GM23248 (cell line): ENCODE measurements around the gene HNF1A. TPM values are rescaled to one million over a fixed set of nuclear protein-coding genes. Genes with fewer than 3 reads are reported as not detected.

Experiments used
- DNase-seq: peaks from one replicate; pipeline ENCODE4 v3.0.0-alpha.2; 2015
- H2AFZ ChIP-seq: fragments of 200-600 bp; sonication (generic); 2 replicates; pipeline ENCODE4 v1.6.1; 2016; ENCODE audit warnings: antibody characterized with exemption
- H3F3A ChIP-seq: fragments of 200-600 bp; sonication (generic); 2 replicates; pipeline ENCODE4 v1.6.1; 2016; ENCODE audit warnings: mild to moderate bottlenecking, antibody characterized with exemption, mixed run types; ENCODE audit not compliant: insufficient read depth
- H3K27ac ChIP-seq: fragments of 200-600 bp; sonication (generic); 2 replicates; pipeline ENCODE4 v1.5.1; 2016; ENCODE audit warnings: mild to moderate bottlenecking
- H3K27me3 ChIP-seq: fragments of 200-600 bp; sonication (generic); replicated peaks from 2 replicates; pipeline ENCODE4 v1.6.1; 2016; ENCODE audit warnings: mild to moderate bottlenecking; ENCODE audit not compliant: insufficient read depth
- H3K36me3 ChIP-seq: fragments of 200-600 bp; sonication (generic); 2 replicates; pipeline ENCODE4 v1.6.1; 2016; ENCODE audit warnings: low read depth, mild to moderate bottlenecking
- H3K4me1 ChIP-seq: fragments of 200-600 bp; sonication (generic); 2 replicates; pipeline ENCODE4 v1.6.1; 2016; ENCODE audit warnings: mild to moderate bottlenecking; ENCODE audit not compliant: insufficient read depth
- H3K4me2 ChIP-seq: fragments of 200-600 bp; sonication (generic); one replicate; pipeline ENCODE4 v1.6.1; 2016; ENCODE audit warnings: mild to moderate bottlenecking; ENCODE audit not compliant: unreplicated experiment
- H3K4me3 ChIP-seq: fragments of 200-600 bp; sonication (generic); 2 replicates; pipeline ENCODE4 v1.5.1; 2016; ENCODE audit warnings: mild to moderate bottlenecking
- H3K79me2 ChIP-seq: fragments of 200-600 bp; sonication (generic); 2 replicates; pipeline ENCODE4 v1.6.1; 2016; ENCODE audit warnings: mild to moderate bottlenecking; ENCODE audit not compliant: insufficient read depth
- H3K9ac ChIP-seq: fragments of 200-600 bp; sonication (generic); 2 replicates; pipeline ENCODE4 v1.6.1; 2016; ENCODE audit warnings: mild to moderate bottlenecking
- H3K9me2 ChIP-seq: fragments of 200-600 bp; sonication (generic); 2 replicates; pipeline ENCODE4 v1.6.1; 2016; ENCODE audit warnings: mixed run types, mild to moderate bottlenecking, moderate library complexity; ENCODE audit not compliant: insufficient read depth
- H3K9me3 ChIP-seq: fragments of 200-600 bp; sonication (generic); one replicate; pipeline ENCODE4 v1.6.1; 2017; ENCODE audit warnings: low read depth
- H4K20me1 ChIP-seq: fragments of 200-600 bp; sonication (generic); 2 replicates; pipeline ENCODE4 v1.6.0; 2016; ENCODE audit not compliant: insufficient read depth
- EZH2 ChIP-seq: fragments of 200-600 bp; sonication (generic); IDR thresholded peaks from 2 replicates; pipeline ENCODE4 v1.6.1; 2018; ENCODE audit warnings: antibody characterized with exemption, mild to moderate bottlenecking; ENCODE audit not compliant: insufficient read depth, poor library complexity, severe bottlenecking
- EZH2phosphoT487 ChIP-seq: fragments of 200-600 bp; sonication (generic); IDR thresholded peaks from 2 replicates; pipeline ENCODE4 v1.6.1; 2018; ENCODE audit warnings: antibody characterized with exemption, moderate library complexity, mild to moderate bottlenecking, low read depth; ENCODE audit not compliant: insufficient read depth
- WGBS, 2 experiments: methylation state at CpG; one replicate each; pipeline ENCODE4 v1.1.6; 2015 to 2017; ENCODE audit warnings: low lambda C conversion rate in 2 of 2, low coverage in 1 of 2; ENCODE audit errors: missing lambda C conversion rate in 2 of 2; 5-methylcytosine and 5-hydroxymethylcytosine counted together
- in situ Hi-C: fragments of 300-500 bp; cut with MboI; formaldehyde crosslinking; loops from 2 replicates; pipeline ENCODE4 v1.15.0; 2020
- polyA plus RNA-seq: library from polyadenylated mRNA; unstranded; fragments of >200 nt; fragmentation: Nextera tagmentation; extraction: Ambion mirVana; gene quantifications from 2 replicates; pipeline ENCODE4 v1.2.1, GENCODE V29; 2016
- total RNA-seq: library from RNA; depleted of rRNA; stranded (reverse); fragments of >200 nt; shearing (Covaris generic); gene quantifications from 2 replicates; pipeline ENCODE4 v1.2.3, GENCODE V29; 2014

HNF1A gene
- total and polyA plus RNA-seq, 2 experiments from 2014 or later, result not detected

GRCh38 chr12:120997448-120997847, 19.1 kb downstream of the HNF1A start:
- Histone ChIP-seq H4K20me1 (no peaks in the 10 kb centered on the region), H3K27ac (no peak overlapping the region), H3K4me3 (no peak overlapping the region), H3K79me2 (no peaks in the 10 kb centered on the region), H3K9me2 (no peaks in the 10 kb centered on the region), H2AFZ (no peak overlapping the region), H3K36me3 (no peaks in the 10 kb centered on the region), H3K9ac (no peak overlapping the region), H3F3A (no peaks in the 10 kb centered on the region), H3K9me3 (no peaks in the 10 kb centered on the region), H3K4me2 (no peak overlapping the region), H3K4me1 (no peaks in the 10 kb centered on the region), H3K27me3 (peaks cover 12% of the 10 kb centered on the region; the same call in 1 of the 2 replicates)
- TF ChIP-seq EZH2 (no peak), EZH2phosphoT487 (no peak)
- WGBS, 2 experiments, result 47 to 49% methylated on average over 8 of the region's 9 CpGs
- in situ Hi-C loops, result no loop called here
- DNase-seq, result no peak

- in situ Hi-C loops, result no loop called here
- Histone ChIP-seq H3K79me2 (no peaks in the 10 kb centered on the region), H3K27ac (no peak overlapping the region), H3K27me3 (peaks cover 12% of the 10 kb centered on the region; the same call in 1 of the 2 replicates), H3K9me3 (no peaks in the 10 kb centered on the region), H3K36me3 (no peaks in the 10 kb centered on the region), H3F3A (no peaks in the 10 kb centered on the region), H4K20me1 (no peaks in the 10 kb centered on the region), H3K4me3 (no peak overlapping the region), H3K9ac (no peak overlapping the region), H3K4me1 (no peaks in the 10 kb centered on the region), H2AFZ (no peak overlapping the region), H3K4me2 (no peak overlapping the region), H3K9me2 (no peaks in the 10 kb centered on the region)
- no peak for TF ChIP-seq EZH2
- TF ChIP-seq EZH2phosphoT487, result no peak
- DNase-seq, result no peak
- 40 to 47% methylated on average over 3 of the region's 3 CpGs for WGBS, 2 experiments
Measured at GRCh38 chr12:120998435-120998834, 20.1 kb downstream of the HNF1A start.

GRCh38 chr12:120999191-121000120, 21.1 kb downstream of the HNF1A start:
- Histone ChIP-seq H3K9me3 (no peaks in the 10 kb centered on the region), H4K20me1 (no peaks in the 10 kb centered on the region), H3K4me1 (no peaks in the 10 kb centered on the region), H3K27ac (no peak overlapping the region), H3K79me2 (no peaks in the 10 kb centered on the region), H3K9ac (no peak overlapping the region), H3K9me2 (no peaks in the 10 kb centered on the region), H3F3A (no peaks in the 10 kb centered on the region), H3K4me3 (no peak overlapping the region), H3K4me2 (no peak overlapping the region), H3K27me3 (peaks cover 12% of the 10 kb centered on the region; the same call in 1 of the 2 replicates), H2AFZ (no peak overlapping the region), H3K36me3 (no peaks in the 10 kb centered on the region)
- 34 to 40% methylated on average over 17 to 23 of the region's 23 CpGs for WGBS, 2 experiments
- in situ Hi-C loops, result no loop called here
- DNase-seq, result peak; percentile 38
- TF ChIP-seq EZH2 (no peak), EZH2phosphoT487 (no peak)

DNA sequence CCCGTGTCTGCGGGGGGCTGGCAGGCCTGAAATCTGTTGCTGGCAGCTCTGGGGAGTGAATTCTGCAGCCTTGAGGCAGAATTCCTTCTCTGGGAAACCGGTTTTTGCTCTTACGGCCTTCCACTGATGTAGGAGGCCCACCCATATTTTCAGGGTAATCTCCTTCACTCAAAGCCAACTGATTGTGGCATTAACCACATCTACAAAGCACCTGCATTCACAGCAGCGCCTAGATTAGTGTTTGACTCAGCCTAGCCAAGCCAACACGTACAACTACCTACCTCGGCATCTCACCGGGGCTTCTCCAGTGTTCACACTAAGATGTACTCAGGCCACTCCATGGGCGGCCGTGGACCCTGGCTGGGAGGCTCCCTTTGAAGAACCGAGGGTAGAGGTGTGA, 22.2 kb downstream of the HNF1A start:
- no peaks in the 10 kb centered on the region for H3K9me2 ChIP-seq
- H4K20me1 ChIP-seq, result no peaks in the 10 kb centered on the region
- H3K4me3 ChIP-seq, result no peak overlapping the region
- H3K79me2 ChIP-seq, result no peaks in the 10 kb centered on the region
- no peaks in the 10 kb centered on the region for H3K4me1 ChIP-seq
- no peak overlapping the region for H3K27ac ChIP-seq
- in situ Hi-C loops, result no loop called here
- H3K9ac ChIP-seq, result no peak overlapping the region
- TF ChIP-seq EZH2phosphoT487 (no peak), EZH2 (no peak)
- 71 to 77% methylated on average over 11 of the region's 11 CpGs for WGBS, 2 experiments
- H3K9me3 ChIP-seq, result no peaks in the 10 kb centered on the region
- peaks cover 4% of the 10 kb centered on the region; the same call in 1 of the 2 replicates for H3K27me3 ChIP-seq
- no peak overlapping the region for H3K4me2 ChIP-seq
- DNase-seq, result no peak
- no peaks in the 10 kb centered on the region for H3F3A ChIP-seq
- no peak overlapping the region for H2AFZ ChIP-seq
- no peaks in the 10 kb centered on the region for H3K36me3 ChIP-seq
